Brain microvascular endothelial cell (primary cell): Measurements from ENCODE around the gene OAS3.

ENCODE experiments used
- DNase-seq: peaks from one replicate; pipeline ENCODE4 v3.0.0-alpha.2; 2020
- H3K27ac ChIP-seq: fragments of 250-450 bp; sonication (Bioruptor Pico); 2 replicates; pipeline ENCODE4 v1.5.1; 2020; ENCODE audit warnings: mild to moderate bottlenecking, moderate library complexity
- H3K27me3 ChIP-seq: fragments of 250-450 bp; sonication (Bioruptor Pico); replicated peaks from 2 replicates; pipeline ENCODE4 v1.5.1; 2020; ENCODE audit warnings: mild to moderate bottlenecking
- H3K36me3 ChIP-seq: fragments of 250-450 bp; sonication (Bioruptor Pico); replicated peaks from 2 replicates; pipeline ENCODE4 v1.5.1; 2020; ENCODE audit warnings: mild to moderate bottlenecking
- H3K4me3 ChIP-seq: 2 replicates; pipeline ENCODE4 v1.5.1; 2011; ENCODE audit warnings: low read depth, mild to moderate bottlenecking, control low read depth, low read length, moderate library complexity
- in situ Hi-C: cut with HindIII; loops from 2 replicates; pipeline ENCODE4 v1.10.0; 2017; ENCODE audit warnings: low sequenced_read_pairs, low pct_ligation_motif_present
- TF ChIP-seq, protein P1 (sequence below): IDR thresholded peaks from 2 replicates; pipeline ENCODE4 v1.5.1; 2011; ENCODE audit warnings: low read depth, mild to moderate bottlenecking, moderate library complexity, low read length, control low read depth, inconsistent platforms; ENCODE audit errors: missing control alignments

Gene OAS3

GRCh38 chr12:112944024-112944690 lies 5.9 kb downstream of the OAS3 start:
- H3K27ac ChIP-seq = no peak overlapping the region
- no peak for DNase-seq
- in situ Hi-C loops = no loop called here
- TF ChIP-seq, protein P1, sequence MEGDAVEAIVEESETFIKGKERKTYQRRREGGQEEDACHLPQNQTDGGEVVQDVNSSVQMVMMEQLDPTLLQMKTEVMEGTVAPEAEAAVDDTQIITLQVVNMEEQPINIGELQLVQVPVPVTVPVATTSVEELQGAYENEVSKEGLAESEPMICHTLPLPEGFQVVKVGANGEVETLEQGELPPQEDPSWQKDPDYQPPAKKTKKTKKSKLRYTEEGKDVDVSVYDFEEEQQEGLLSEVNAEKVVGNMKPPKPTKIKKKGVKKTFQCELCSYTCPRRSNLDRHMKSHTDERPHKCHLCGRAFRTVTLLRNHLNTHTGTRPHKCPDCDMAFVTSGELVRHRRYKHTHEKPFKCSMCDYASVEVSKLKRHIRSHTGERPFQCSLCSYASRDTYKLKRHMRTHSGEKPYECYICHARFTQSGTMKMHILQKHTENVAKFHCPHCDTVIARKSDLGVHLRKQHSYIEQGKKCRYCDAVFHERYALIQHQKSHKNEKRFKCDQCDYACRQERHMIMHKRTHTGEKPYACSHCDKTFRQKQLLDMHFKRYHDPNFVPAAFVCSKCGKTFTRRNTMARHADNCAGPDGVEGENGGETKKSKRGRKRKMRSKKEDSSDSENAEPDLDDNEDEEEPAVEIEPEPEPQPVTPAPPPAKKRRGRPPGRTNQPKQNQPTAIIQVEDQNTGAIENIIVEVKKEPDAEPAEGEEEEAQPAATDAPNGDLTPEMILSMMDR = no peak
- H3K4me3 ChIP-seq = no peak overlapping the region
- no peaks in the 10 kb centered on the region for H3K36me3 ChIP-seq
- no peaks in the 10 kb centered on the region for H3K27me3 ChIP-seq

DNA sequence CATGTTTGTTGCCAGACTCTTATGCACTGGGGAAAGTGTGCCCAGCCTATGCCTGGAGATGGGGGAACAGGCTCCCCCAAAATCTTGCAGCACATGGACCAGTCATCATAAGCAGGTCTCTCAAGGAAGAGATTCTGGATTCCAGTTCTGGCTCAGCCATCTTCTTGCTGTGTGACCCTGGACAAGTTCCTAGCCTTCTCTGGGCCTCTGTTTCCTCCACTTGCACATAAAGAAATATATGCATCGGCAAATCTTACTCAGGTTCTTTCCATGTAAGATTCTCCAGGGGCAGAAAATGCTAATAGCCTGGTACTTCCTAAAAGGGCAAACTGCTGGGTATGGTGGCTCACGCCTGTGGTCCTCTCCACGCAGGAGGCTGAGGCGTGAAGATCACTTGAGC lies 7.2 kb downstream of the OAS3 start:
- in situ Hi-C loops = no loop called here
- Histone ChIP-seq H3K27ac (no peak overlapping the region), H3K27me3 (no peaks in the 10 kb centered on the region), H3K36me3 (no peaks in the 10 kb centered on the region), H3K4me3 (no peak overlapping the region)
- DNase-seq = no peak
- TF ChIP-seq, protein P1 = no peak

DNA sequence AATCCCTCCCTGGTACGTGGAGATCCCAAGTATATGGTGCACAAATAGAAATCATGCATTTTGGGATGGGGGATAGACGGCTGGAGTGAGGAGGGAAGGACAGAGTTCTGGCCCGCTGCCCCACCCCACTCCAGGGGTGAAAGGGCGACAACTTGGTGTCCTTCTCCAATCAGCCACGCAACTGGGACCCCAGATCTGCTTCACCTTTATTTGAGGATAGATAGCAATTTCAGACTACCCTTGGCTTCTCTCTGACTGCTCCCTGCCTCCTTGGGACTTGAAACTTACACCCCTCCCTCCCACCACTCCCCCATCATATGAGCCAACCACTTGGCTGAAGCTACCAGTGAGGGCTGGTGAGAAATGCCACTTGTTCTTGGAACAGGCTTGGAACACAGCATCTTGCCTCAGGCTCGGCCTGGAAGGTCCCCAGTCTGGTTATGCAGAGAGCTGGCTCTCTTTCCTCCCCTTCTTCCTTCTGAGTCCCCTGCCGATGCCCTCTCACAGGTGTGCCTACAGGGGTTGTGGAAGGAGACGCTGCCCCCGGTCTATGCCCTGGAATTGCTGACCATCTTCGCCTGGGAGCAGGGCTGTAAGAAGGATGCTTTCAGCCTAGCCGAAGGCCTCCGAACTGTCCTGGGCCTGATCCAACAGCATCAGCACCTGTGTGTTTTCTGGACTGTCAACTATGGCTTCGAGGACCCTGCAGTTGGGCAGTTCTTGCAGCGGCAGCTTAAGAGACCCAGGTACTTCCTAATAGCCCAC lies 8.1 kb downstream of the OAS3 start:
- no peak for DNase-seq
- in situ Hi-C loops = no loop called here
- TF ChIP-seq, protein P1 = no peak
- Histone ChIP-seq H3K36me3 (no peaks in the 10 kb centered on the region), H3K27ac (no peak overlapping the region), H3K27me3 (no peaks in the 10 kb centered on the region), H3K4me3 (no peak overlapping the region)

DNA sequence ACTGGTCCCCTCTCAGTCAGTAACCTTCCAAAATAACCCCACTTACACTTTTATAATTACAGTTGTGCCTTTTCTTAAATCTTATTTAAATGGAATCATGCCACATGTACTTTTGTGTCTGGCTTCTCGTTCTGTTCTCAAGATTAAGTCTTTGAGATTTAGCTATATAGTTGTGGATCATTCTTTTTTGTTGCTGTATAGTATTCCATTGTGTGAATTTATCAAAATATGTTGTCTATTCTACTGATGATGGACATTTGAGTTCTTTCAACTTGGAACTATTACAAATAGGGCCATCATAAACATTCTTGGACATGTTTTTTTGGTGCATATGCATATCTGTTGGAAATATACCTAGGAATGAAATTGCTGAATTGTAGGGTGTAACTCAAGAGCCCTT lies 9.0 kb downstream of the OAS3 start:
- H3K27me3 ChIP-seq = no peaks in the 10 kb centered on the region
- TF ChIP-seq, protein P1 = no peak
- in situ Hi-C loops = no loop called here
- no peaks in the 10 kb centered on the region for H3K36me3 ChIP-seq
- no peak overlapping the region for H3K27ac ChIP-seq
- DNase-seq = no peak
- H3K4me3 ChIP-seq = no peak overlapping the region

DNA sequence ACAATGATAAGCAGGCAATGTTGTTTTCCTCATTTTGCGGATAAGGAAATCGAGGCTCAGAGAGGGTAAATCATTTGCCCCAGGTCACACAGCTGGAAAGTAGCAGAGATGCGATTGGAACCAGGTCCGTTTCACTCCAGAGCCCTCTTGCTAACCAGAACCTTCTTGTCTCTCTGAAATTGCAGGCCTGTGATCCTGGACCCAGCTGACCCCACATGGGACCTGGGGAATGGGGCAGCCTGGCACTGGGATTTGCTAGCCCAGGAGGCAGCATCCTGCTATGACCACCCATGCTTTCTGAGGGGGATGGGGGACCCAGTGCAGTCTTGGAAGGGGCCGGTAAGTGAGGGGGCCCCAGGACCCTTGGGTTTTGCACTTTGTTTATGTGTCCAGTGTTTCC lies 9.5 kb downstream of the OAS3 start:
- H3K27ac ChIP-seq = no peak overlapping the region
- TF ChIP-seq, protein P1 = no peak
- H3K36me3 ChIP-seq = no peaks in the 10 kb centered on the region
- no peaks in the 10 kb centered on the region for H3K27me3 ChIP-seq
- H3K4me3 ChIP-seq = no peak overlapping the region
- in situ Hi-C loops = no loop called here
- DNase-seq = no peak
